ENCODE results near the gene PSMD14. TPM values are rescaled to one million over a fixed set of nuclear protein-coding genes. Genes with fewer than 3 reads are reported as not detected.

PSMD14 gene
- total RNA-seq, 1 donor from 2014 or later = 46.9 TPM

DNA sequence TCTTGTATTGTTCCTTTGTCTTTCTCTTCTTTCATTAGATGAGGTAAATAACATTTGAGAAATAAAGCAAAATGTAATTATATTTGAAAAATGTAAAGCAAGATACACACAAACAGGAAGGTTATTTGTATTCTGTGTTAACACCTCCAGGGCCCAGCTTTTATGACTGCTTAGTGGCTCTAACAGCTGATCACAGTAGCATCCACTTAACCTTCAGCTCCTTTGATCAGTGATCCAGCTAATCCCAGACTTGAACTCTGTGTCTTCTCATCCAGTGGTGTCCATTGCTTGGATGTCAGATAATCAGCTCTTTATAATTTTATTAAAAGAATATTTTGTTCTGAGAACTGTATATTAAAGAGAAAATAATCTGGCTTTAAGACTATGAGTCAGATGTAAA lies 44.5 kb downstream of the PSMD14 start:
- TF ChIP-seq, protein P1, sequence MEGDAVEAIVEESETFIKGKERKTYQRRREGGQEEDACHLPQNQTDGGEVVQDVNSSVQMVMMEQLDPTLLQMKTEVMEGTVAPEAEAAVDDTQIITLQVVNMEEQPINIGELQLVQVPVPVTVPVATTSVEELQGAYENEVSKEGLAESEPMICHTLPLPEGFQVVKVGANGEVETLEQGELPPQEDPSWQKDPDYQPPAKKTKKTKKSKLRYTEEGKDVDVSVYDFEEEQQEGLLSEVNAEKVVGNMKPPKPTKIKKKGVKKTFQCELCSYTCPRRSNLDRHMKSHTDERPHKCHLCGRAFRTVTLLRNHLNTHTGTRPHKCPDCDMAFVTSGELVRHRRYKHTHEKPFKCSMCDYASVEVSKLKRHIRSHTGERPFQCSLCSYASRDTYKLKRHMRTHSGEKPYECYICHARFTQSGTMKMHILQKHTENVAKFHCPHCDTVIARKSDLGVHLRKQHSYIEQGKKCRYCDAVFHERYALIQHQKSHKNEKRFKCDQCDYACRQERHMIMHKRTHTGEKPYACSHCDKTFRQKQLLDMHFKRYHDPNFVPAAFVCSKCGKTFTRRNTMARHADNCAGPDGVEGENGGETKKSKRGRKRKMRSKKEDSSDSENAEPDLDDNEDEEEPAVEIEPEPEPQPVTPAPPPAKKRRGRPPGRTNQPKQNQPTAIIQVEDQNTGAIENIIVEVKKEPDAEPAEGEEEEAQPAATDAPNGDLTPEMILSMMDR (IDR thresholded peaks at IDR 0.05; ENCODE audit: unreplicated experiment) = no peak
- H3K4me3 Mint-ChIP-seq = no peak overlapping the region
- no peaks in the 10 kb centered on the region for H3K27me3 Mint-ChIP-seq (ENCODE audit: low read depth)
- peaks cover 9% of the 10 kb centered on the region for H3K4me1 Mint-ChIP-seq
- no peaks in the 10 kb centered on the region for H3K9me3 Mint-ChIP-seq
- H3K27ac Mint-ChIP-seq = peak overlapping the region; percentile 23
- no peaks in the 10 kb centered on the region for H3K36me3 Mint-ChIP-seq
- no peak for DNase-seq (ENCODE audit: low spot score in 2 of 2, unreplicated experiment in 2 of 2)

DNA sequence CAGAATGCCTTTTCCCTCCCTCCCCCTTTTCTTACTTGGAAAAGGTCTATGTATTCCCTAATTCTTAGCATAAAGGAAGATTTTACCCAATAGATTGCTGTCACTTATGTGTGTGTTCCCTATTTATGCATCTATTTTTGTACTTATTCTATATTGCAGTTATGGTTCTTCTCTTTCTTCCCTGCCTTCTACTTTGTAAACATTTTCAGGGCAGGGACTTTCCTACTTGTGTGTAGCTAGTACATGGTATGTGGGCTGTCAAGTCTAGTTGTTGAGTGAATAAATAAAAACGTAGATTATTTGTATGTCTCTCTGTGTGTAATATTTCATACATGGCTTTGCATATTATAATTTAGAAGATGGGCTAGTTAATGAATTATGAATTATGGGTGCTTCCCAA lies 45.3 kb downstream of the PSMD14 start:
- Mint-ChIP-seq H3K9me3 (no peaks in the 10 kb centered on the region), H3K27ac (no peak overlapping the region), H3K27me3 (ENCODE audit: low read depth) (no peaks in the 10 kb centered on the region)

DNA sequence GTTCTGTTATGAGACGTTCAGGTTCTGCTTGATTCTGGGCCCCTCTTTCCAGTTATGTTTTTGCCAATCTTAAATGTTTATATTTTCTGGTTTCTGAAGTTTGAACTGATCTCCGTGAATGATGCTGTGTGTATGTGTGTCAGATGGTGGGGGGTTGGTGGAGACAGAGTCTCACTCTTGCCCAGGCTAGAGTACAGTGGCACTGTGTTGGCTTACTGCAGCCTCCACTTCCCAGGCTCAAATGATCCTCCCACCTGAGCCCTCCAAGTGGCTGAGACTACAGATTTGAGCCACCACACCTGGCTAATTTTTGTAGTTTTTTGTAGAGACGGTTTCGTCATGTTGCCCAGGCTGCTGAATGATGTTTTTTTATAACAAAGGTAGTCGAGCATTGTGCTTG lies 45.9 kb downstream of the PSMD14 start:
- Mint-ChIP-seq H3K4me3 (no peak overlapping the region), H3K27ac (no peak overlapping the region), H3K27me3 (ENCODE audit: low read depth) (no peaks in the 10 kb centered on the region), H3K9me3 (no peaks in the 10 kb centered on the region), H3K36me3 (no peaks in the 10 kb centered on the region), H3K4me1 (peaks cover 9% of the 10 kb centered on the region)
- TF ChIP-seq, protein P1 (IDR thresholded peaks at IDR 0.05; ENCODE audit: unreplicated experiment) = no peak
- no peak for DNase-seq (ENCODE audit: low spot score in 2 of 2, unreplicated experiment in 2 of 2)

More for the DNA sequence above, 45.3 kb downstream of the PSMD14 start:
- Mint-ChIP-seq H3K36me3 (no peaks in the 10 kb centered on the region), H3K4me1 (peaks cover 9% of the 10 kb centered on the region), H3K4me3 (no peak overlapping the region)
- no peak for DNase-seq (ENCODE audit: low spot score in 2 of 2, unreplicated experiment in 2 of 2)
- TF ChIP-seq, protein P1 (IDR thresholded peaks at IDR 0.05; ENCODE audit: unreplicated experiment) = no peak

DNA sequence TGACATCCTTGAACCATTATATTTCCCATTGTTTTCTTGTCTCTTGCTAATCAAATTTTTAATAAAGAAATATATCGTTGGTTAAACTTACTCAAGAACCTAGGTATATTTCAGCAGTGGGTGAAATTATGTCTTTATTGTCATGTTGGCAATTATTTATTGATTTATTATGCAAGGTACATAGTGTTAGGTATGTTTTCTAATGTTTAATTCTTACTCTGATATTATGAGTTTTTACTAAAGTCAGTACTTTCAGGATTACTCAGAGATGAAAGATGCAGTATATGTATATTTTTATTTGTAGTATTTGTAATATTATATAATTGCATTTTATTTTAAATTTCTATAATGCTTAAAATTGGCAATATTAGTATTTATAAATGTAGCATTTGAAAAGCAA lies 46.9 kb downstream of the PSMD14 start:
- Mint-ChIP-seq H3K36me3 (peaks cover 4% of the 10 kb centered on the region), H3K4me1 (peaks cover 9% of the 10 kb centered on the region), H3K9me3 (no peaks in the 10 kb centered on the region), H3K27me3 (ENCODE audit: low read depth) (no peaks in the 10 kb centered on the region), H3K4me3 (no peak overlapping the region), H3K27ac (no peak overlapping the region)
- TF ChIP-seq, protein P1 (IDR thresholded peaks at IDR 0.05; ENCODE audit: unreplicated experiment) = no peak
- DNase-seq (ENCODE audit: low spot score in 2 of 2, unreplicated experiment in 2 of 2) = no peak

DNA sequence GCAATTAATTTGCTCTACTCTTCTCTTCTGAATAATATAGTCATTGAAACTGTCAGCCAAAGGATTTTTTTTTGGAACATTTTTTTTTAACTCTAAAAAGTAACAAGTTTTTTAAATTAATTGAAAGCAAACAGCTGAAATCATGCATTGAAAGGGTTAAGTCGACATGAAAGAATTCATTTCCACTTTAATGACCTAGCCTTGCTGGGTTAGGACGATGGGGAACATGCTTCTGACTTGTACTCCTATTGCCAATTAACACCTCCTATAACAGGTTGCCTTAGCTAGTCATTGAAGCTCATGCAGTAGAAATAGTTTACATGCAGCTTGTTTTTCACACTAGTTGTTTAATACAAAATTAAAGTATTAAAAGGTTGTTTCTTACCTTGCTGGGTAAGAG lies 47.8 kb downstream of the PSMD14 start:
- Mint-ChIP-seq H3K9me3 (peaks cover 4% of the 10 kb centered on the region), H3K36me3 (peaks cover 7% of the 10 kb centered on the region), H3K4me3 (no peak overlapping the region), H3K27me3 (ENCODE audit: low read depth) (no peaks in the 10 kb centered on the region), H3K27ac (no peak overlapping the region), H3K4me1 (peaks cover 9% of the 10 kb centered on the region)
- DNase-seq (ENCODE audit: low spot score in 2 of 2, unreplicated experiment in 2 of 2) = no peak
- TF ChIP-seq, protein P1 (IDR thresholded peaks at IDR 0.05; ENCODE audit: unreplicated experiment) = no peak

DNA sequence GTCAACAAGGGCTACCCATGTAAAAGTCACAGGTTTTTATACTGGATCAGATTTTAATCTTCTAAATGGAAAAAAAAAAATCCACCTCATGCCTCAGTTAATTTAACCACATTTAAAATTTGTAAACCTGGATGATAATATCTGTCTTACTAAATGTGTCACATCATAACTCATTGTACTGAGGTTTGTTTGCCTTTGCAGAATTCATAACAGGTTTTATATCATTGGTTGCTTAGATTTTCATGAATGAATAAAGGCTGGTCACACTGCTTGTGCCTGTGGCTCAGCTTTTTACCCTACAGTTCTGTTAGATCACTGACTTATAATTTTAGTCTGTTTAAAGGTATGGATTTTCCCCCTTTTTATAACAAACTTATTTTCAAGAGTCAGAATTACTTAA lies 48.9 kb downstream of the PSMD14 start:
- Mint-ChIP-seq H3K4me3 (no peak overlapping the region), H3K9me3 (peaks cover 9% of the 10 kb centered on the region), H3K27ac (no peak overlapping the region), H3K27me3 (ENCODE audit: low read depth) (no peaks in the 10 kb centered on the region), H3K36me3 (peaks cover 15% of the 10 kb centered on the region), H3K4me1 (peaks cover 9% of the 10 kb centered on the region)
- no peak for DNase-seq (ENCODE audit: low spot score in 2 of 2, unreplicated experiment in 2 of 2)
- TF ChIP-seq, protein P1 (IDR thresholded peaks at IDR 0.05; ENCODE audit: unreplicated experiment) = no peak
